Lung (tissue), 12 donors: Measurements from ENCODE around the gene UBXN1. TPM values are rescaled to one million over a fixed set of nuclear protein-coding genes. Genes with fewer than 3 reads are reported as not detected.

ENCODE experiments used
- ATAC-seq: fragments of 200-7000 bp; cut with Tn5 transposase; one replicate; pipeline ENCODE4 v1.9.1; 2020; ENCODE audit warnings: moderate number of reproducible peaks; ENCODE audit not compliant: insufficient read depth, low FRiP score
- DNase-seq, 3 donors: peaks; one replicate each; pipeline ENCODE4 v3.0.0-alpha.2; 2013 to 2017
- H3K27ac ChIP-seq, 2 donors: one replicate each; pipeline ENCODE4 v1.5.1; 2013; ENCODE audit warnings: mild to moderate bottlenecking in 2 of 2, moderate library complexity in 2 of 2, control low read depth in 1 of 2, inconsistent platforms in 1 of 2, low read depth in 1 of 2, low read length in 1 of 2
- H3K27me3 ChIP-seq, 3 donors: one replicate each; pipeline ENCODE4 v1.5.1; 2013; ENCODE audit warnings: low read length in 2 of 3; ENCODE audit not compliant: control insufficient read depth in 3 of 3, insufficient read depth in 3 of 3
- H3K36me3 ChIP-seq, 4 donors: one replicate each; pipeline ENCODE4 v1.5.1; 2013; ENCODE audit warnings: low read length in 4 of 4, mild to moderate bottlenecking in 1 of 4, moderate library complexity in 1 of 4; ENCODE audit not compliant: control insufficient read depth in 4 of 4, insufficient read depth in 4 of 4
- H3K4me1 ChIP-seq, 5 donors: one replicate each; pipeline ENCODE4 v1.5.1; 2013; ENCODE audit warnings: low read length in 5 of 5, mild to moderate bottlenecking in 2 of 5, moderate library complexity in 1 of 5; ENCODE audit not compliant: control insufficient read depth in 5 of 5, insufficient read depth in 5 of 5
- H3K4me3 ChIP-seq: one replicate; pipeline ENCODE4 v1.5.1; 2013; ENCODE audit warnings: mild to moderate bottlenecking, control low read depth, moderate library complexity
- H3K9ac ChIP-seq, 2 donors: one replicate each; pipeline ENCODE4 v1.5.1; 2013; ENCODE audit warnings: low read length in 2 of 2, control low read depth in 1 of 2; ENCODE audit not compliant: insufficient read depth in 1 of 2
- H3K9me3 ChIP-seq, 4 donors: one replicate each; pipeline ENCODE4 v1.5.1; 2013; ENCODE audit warnings: low read length in 3 of 4, mild to moderate bottlenecking in 1 of 4, moderate library complexity in 1 of 4; ENCODE audit not compliant: control insufficient read depth in 4 of 4, insufficient read depth in 3 of 4
- WGBS, 2 donors: extraction: QIAGEN DNeasy Blood & Tissue Kit; methylation state at CpG; one replicate each; pipeline ENCODE4 v1.1.7; 2013; 5-methylcytosine and 5-hydroxymethylcytosine counted together
- polyA plus RNA-seq, 2 donors: library from polyadenylated mRNA; stranded (reverse); fragments of 200-250 nt; gene quantifications; one replicate each; pipeline ENCODE4 v1.2.1, GENCODE V29; 2013
- total RNA-seq, 2 donors: library from RNA; depleted of rRNA in 1 of 2; stranded (reverse); fragments of >200 nt in 1 of 2; gene quantifications; one replicate each; pipeline ENCODE4 v1.2.1, GENCODE V29; 2014 to 2021
- TF ChIP-seq, protein P1 (sequence below): IDR thresholded peaks from 2 replicates; pipeline ENCODE4 v1.5.1; 2012; ENCODE audit warnings: mild to moderate bottlenecking; ENCODE audit errors: control extremely low read depth, extremely low read depth
- donor health status: control.
- donor health status: control.
- donor health status: Bipolar disorder and iron deficiency.
- donor health status: healthy.
- donor health status: DM: yes; HTN: yes; CAD: no.

The UBXN1 gene
- total and polyA plus RNA-seq, 4 donors, result 54.8 to 168 (median 114) TPM

DNA sequence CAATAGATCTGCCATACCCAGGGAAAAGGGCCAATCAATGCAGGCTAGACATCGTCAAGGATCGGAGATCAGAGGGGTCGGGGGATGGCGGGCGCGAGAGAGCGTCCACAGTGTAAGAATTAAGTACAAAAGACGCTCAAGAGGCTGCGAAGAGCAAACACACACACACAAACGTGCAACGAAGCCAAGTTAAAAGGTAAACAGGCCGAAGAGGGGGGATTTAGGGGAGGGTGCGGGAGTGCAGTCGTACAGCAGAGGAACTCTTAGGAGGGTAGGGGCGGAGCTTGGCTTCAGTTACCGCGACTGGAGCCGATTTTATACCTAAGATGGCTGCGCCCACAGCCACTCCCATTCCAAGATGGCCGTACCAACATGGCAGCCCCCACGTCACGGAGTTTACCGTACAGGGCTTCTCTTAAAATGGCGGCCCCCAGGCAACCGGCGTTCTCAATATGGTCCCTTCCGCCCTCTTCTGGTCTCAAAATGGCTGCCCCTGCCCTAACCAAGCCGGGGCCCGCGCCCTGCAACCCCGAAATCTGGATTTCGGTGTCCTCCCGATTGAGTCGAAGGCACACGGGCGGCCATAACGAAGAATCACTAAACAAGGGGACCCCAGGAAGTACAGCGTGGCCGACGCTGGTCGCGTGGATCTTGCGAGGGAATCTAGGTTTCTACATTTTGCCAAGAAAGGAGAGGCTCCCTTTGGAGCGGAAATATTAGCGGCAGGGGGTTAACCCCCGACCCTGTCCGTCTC is 30.6 kb upstream of the UBXN1 start:
- 0 to 1% methylated on average over 46 to 47 of the region's 47 CpGs for whole genome bisulfite sequencing, 2 donors
- DNase-seq (peak; percentile 99 to 100 (median 99)), ATAC-seq (peak; percentile 78)
- Histone ChIP-seq H3K4me1 (peaks cover 5 to 47% (median 17%) of the 10 kb centered on the region in 5 donors), H3K27ac (peak overlapping the region; percentile 94 to 99), H3K9ac (peak overlapping the region; percentile 63 to 98), H3K36me3 (peaks cover 8 to 20% (median 13%) of the 10 kb centered on the region in 4 donors), H3K4me3 (peak overlapping the region; percentile 50), H3K9me3 (no peaks in the 10 kb centered on the region), H3K27me3 (no peaks in the 10 kb centered on the region)
- TF ChIP-seq, protein P1, sequence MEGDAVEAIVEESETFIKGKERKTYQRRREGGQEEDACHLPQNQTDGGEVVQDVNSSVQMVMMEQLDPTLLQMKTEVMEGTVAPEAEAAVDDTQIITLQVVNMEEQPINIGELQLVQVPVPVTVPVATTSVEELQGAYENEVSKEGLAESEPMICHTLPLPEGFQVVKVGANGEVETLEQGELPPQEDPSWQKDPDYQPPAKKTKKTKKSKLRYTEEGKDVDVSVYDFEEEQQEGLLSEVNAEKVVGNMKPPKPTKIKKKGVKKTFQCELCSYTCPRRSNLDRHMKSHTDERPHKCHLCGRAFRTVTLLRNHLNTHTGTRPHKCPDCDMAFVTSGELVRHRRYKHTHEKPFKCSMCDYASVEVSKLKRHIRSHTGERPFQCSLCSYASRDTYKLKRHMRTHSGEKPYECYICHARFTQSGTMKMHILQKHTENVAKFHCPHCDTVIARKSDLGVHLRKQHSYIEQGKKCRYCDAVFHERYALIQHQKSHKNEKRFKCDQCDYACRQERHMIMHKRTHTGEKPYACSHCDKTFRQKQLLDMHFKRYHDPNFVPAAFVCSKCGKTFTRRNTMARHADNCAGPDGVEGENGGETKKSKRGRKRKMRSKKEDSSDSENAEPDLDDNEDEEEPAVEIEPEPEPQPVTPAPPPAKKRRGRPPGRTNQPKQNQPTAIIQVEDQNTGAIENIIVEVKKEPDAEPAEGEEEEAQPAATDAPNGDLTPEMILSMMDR, result peak; percentile 3

DNA sequence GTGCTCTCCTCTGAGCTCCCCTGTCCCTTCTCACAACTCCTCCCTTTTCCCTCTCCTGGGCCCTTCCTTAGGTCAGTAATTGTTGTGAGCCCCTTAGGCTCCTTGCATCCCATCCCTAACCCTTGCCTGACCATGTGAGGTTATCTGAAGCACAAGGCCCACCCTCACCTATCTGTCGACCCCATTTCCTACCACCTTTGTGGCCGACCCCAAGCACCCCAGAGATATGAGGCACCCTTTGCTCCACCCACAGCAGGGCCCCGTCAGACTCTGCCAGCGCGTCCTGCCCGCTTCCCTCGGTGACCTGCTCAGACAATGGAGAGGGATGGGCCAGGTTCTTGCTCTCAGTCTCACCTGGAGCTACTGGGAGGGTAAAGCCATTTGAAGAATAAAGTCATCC is 29.9 kb upstream of the UBXN1 start:
- 2 to 3% methylated on average over 7 of the region's 7 CpGs for WGBS, 2 donors
- H3K4me3 ChIP-seq, result peak overlapping the region; percentile 9
- DNase-seq (no peak), ATAC-seq (no peak)
- H3K9ac ChIP-seq, result peak overlapping the region; percentile 63 to 98
- no peaks in the 10 kb centered on the region for H3K9me3 ChIP-seq
- peaks cover 2 to 16% (median 8%) of the 10 kb centered on the region in 4 donors for H3K36me3 ChIP-seq
- TF ChIP-seq, protein P1, result no peak
- H3K4me1 ChIP-seq, result peaks cover 1 to 47% (median 17%) of the 10 kb centered on the region in 5 donors
- no peaks in the 10 kb centered on the region for H3K27me3 ChIP-seq
- peak overlapping the region; percentile 91 to 99 for H3K27ac ChIP-seq

DNA sequence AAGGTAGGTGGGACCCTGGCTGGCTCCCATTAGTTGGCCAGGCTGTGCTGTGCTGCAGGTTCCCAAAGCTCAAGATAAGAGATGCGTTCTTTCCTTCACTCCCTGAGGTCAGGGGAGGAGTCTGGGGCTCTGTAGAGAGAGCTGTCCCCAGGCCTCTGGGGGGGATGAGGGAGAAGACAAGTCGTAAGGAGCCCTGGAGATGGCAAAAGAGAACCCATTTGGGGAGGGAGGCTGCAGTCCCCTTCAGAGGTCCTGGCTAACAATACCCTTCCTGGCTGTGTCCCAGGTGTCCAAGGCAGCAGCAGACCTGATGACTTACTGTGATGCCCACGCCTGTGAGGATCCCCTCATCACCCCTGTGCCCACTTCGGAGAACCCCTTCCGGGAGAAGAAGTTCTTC is 29.5 kb upstream of the UBXN1 start:
- DNase-seq, result peak in 1 of 3 donors; percentile 14
- Histone ChIP-seq H3K36me3 (peaks cover 0 to 16% (median 7%) of the 10 kb centered on the region in 4 donors), H3K4me1 (peaks cover 0 to 47% (median 17%) of the 10 kb centered on the region in 5 donors), H3K4me3 (no peak overlapping the region), H3K27ac (peak overlapping the region in 1 of 2 donors; percentile 99), H3K9ac (peak overlapping the region; percentile 63 to 98), H3K27me3 (no peaks in the 10 kb centered on the region), H3K9me3 (no peaks in the 10 kb centered on the region)
- TF ChIP-seq, protein P1, result no peak
- no peak for ATAC-seq
- WGBS, 2 donors, result 81 to 87% methylated on average over 5 of the region's 5 CpGs
